Activated CD4-positive, alpha-beta T cell treated with anti-CD3 and anti-CD28 coated beads for 1 hour (primary cell): Measurements from ENCODE around the gene TIMM13.

ENCODE experiments used
- DNase-seq: peaks from one replicate; pipeline ENCODE4 v3.0.0-alpha.2; 2020

The TIMM13 gene

DNA sequence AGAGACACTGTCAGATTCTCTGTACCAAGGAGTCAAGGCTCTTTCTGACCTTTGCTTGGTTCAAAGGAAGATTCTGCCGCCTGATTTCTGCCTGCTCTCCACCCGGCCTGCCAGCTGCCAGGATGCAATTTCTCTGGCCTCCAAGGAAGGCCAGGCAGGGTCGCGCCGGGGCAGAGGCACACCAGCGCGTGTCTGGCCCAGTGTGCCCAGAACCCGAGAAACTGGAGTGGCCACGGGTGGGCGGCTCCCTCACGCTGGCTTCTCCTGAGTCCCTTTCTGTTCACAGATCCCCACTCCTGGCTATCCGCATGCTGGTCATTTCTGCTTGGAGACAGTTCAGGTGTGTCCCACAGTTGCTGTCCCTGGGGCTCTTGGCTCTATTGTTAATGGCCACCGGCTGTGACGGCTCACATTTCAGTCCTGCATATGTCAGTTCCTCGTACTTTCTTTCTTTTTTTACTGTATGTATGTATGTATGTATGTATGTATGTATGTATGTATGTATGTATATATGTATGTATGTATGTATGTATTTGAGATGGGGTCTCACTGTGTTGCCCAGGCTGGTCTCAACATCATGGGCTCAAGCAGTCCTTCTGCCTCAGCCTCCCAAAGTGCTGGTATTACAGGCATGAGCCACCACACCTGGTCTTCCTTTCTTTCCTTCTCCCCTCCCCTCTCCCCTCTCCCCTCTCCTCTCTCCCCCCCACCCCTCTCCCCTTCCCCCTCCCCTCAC lies 50.4 kb downstream of the TIMM13 start:
- no peak for DNase-seq
